GM12874 (cell line): ENCODE data around the gene LRCH1.

ENCODE experiments used
- CTCF ChIP-seq: IDR thresholded peaks from 2 replicates; pipeline ENCODE4 v1.5.1; 2011; ENCODE audit warnings: low read depth, mild to moderate bottlenecking, control low read depth, low read length, moderate library complexity; ENCODE audit not compliant: insufficient read depth

Gene LRCH1

GRCh38 chr13:46728777-46729176 is 175.8 kb downstream of the LRCH1 start:
- peak; percentile 24; the same call in 1 of the 2 replicates for TF ChIP-seq CTCF

- no peak for TF ChIP-seq CTCF
Observed at GRCh38 chr13:46731535-46731934, 178.6 kb downstream of the LRCH1 start.

- TF ChIP-seq CTCF, result no peak
Observed at GRCh38 chr13:46735425-46735824, 182.5 kb downstream of the LRCH1 start.

GRCh38 chr13:46736541-46737310 is 183.8 kb downstream of the LRCH1 start:
- no peak for TF ChIP-seq CTCF

- TF ChIP-seq CTCF, result no peak
Observed at GRCh38 chr13:46738055-46738454, 185.1 kb downstream of the LRCH1 start.

- no peak for TF ChIP-seq CTCF
Observed at GRCh38 chr13:46738766-46739165, 185.8 kb downstream of the LRCH1 start.

GRCh38 chr13:46739447-46740098 is 186.6 kb downstream of the LRCH1 start:
- TF ChIP-seq CTCF, result no peak
